SU-DHL-6 (cell line): Measurements from ENCODE around the gene BOK.

Experiments used
- EZH2phosphoT487 ChIP-seq: fragments of 200-600 bp; sonication (generic), shearing (Covaris generic); conservative IDR thresholded peaks from 2 replicates; pipeline ENCODE4 v1.6.1; 2018; ENCODE audit warnings: mild to moderate bottlenecking, antibody characterized with exemption, low read length, moderate library complexity, mixed read lengths
- TF ChIP-seq, protein P1 (sequence below): fragments of 200-600 bp; sonication (generic); IDR thresholded peaks from one replicate; pipeline ENCODE4 v1.5.1; 2017; ENCODE audit warnings: antibody characterized with exemption, mild to moderate bottlenecking, low read length, moderate library complexity; ENCODE audit not compliant: insufficient read depth, poor library complexity, severe bottlenecking

DNA sequence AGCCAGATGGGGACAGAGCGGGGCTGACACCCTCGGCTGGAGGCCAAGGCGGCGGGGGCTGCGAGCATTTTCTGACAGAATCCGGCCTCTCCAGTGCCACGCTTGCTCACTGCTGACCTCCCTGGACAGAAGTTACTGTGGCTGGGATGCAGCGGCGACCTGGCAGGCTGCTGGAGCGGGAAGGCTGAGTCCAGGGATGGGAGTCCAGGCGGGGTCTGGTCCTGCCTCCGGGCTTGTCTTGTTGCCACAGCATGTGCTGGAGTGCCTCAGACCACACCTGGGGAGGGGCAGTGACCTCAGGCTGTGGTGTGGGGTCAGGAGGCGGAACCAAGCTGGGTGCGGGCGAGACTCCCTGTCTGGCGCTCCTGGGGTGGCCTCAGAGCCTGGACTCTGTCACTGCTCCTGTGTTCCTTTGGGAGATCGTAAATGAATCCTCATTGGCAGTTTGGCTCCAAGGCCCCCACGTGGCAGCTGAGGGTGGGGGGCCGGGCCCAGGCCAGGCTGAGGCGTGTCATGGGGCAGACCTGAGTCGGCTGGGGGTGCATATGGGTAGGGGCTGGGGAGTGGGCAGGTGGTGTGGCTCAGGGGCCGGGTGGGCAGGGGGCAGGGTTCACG is 5.5 kb downstream of the BOK start:
- TF ChIP-seq, protein P1, sequence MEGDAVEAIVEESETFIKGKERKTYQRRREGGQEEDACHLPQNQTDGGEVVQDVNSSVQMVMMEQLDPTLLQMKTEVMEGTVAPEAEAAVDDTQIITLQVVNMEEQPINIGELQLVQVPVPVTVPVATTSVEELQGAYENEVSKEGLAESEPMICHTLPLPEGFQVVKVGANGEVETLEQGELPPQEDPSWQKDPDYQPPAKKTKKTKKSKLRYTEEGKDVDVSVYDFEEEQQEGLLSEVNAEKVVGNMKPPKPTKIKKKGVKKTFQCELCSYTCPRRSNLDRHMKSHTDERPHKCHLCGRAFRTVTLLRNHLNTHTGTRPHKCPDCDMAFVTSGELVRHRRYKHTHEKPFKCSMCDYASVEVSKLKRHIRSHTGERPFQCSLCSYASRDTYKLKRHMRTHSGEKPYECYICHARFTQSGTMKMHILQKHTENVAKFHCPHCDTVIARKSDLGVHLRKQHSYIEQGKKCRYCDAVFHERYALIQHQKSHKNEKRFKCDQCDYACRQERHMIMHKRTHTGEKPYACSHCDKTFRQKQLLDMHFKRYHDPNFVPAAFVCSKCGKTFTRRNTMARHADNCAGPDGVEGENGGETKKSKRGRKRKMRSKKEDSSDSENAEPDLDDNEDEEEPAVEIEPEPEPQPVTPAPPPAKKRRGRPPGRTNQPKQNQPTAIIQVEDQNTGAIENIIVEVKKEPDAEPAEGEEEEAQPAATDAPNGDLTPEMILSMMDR, result no peak
- no peak for TF ChIP-seq EZH2phosphoT487
